GM10248 (cell line): ENCODE results near the gene RARRES2.
"Not testable (repeated sequence)": the region's sequence is repeated elsewhere in the genome, so short reads cannot be mapped to it uniquely, and the experiment has no call there.

Experiments
- CTCF ChIA-PET: fragments of 300-600 bp; sonication (Branson Sonifier 250); formaldehyde crosslinking; extraction: SDS; loops from one replicate; lab custom pipeline; 2021; ENCODE audit warnings: antibody characterized with exemption; lab: Yijun Ruan, JAX
- POLR2A ChIA-PET: fragments of 350-650 bp; sonication (Branson Sonifier 250); formaldehyde crosslinking; extraction: SDS; loops from one replicate; lab custom pipeline; 2020; ENCODE audit warnings: antibody characterized with exemption; lab: Yijun Ruan, JAX
- DNase-seq: peaks from one replicate; pipeline ENCODE4 v3.0.0; 2012; ENCODE audit errors: extremely low spot score
- TF ChIP-seq, protein P1 (sequence below): IDR thresholded peaks from 2 replicates; pipeline ENCODE4 v1.5.1; 2012; ENCODE audit warnings: mild to moderate bottlenecking, low read depth; ENCODE audit errors: extremely low read depth, missing control alignments, control extremely low read depth

The RARRES2 gene

DNA sequence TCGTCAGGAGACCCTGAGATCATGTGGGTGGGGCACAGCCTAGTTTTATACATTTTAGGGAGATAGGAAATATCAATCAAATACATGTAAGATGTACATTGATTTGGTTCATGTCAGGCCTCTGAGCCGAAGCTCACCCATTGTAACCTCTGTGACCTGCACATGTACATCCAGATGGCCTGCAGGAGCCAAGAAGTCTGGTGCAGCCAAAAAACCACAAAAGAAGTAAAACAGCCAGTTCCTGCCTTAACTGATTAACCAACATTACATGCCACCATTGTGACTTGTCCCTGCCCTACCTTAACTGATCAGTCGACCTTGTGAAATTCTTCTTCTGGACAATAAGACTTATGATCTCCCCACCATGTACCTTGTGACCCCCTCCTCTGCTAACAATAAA lies 34.3 kb downstream of the RARRES2 start:
- CTCF ChIA-PET = interaction anchor here (0.7 kb wide), 1 partner anchor 11 kb away, joined by 3 read pairs; no protein-coding TSS in a partner anchor
- POLR2A ChIA-PET = no interaction called here
- DNase-seq = no peak
- TF ChIP-seq, protein P1, sequence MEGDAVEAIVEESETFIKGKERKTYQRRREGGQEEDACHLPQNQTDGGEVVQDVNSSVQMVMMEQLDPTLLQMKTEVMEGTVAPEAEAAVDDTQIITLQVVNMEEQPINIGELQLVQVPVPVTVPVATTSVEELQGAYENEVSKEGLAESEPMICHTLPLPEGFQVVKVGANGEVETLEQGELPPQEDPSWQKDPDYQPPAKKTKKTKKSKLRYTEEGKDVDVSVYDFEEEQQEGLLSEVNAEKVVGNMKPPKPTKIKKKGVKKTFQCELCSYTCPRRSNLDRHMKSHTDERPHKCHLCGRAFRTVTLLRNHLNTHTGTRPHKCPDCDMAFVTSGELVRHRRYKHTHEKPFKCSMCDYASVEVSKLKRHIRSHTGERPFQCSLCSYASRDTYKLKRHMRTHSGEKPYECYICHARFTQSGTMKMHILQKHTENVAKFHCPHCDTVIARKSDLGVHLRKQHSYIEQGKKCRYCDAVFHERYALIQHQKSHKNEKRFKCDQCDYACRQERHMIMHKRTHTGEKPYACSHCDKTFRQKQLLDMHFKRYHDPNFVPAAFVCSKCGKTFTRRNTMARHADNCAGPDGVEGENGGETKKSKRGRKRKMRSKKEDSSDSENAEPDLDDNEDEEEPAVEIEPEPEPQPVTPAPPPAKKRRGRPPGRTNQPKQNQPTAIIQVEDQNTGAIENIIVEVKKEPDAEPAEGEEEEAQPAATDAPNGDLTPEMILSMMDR = no peak

DNA sequence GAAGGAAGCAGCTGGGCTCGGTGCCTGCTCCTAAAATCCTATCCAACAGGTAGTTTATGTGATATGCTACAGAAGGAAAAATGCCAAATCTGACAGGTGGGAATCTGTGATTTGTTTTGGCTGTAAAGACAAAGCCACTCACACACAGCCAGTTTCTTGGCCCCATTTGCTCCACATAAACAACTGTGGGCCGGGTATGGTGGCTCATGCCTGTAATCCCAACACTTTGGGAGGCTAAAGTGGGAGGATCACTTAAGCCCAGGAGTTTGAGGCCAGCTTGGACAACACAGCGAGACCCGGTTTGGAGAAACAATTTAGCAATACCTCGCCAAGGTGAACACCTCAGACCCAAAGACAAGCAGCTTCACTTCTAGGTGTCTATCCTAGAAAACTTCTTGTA lies 35.1 kb downstream of the RARRES2 start:
- CTCF ChIA-PET = interaction anchor here (0.7 kb wide), 1 partner anchor 12 kb away, joined by 3 read pairs; no protein-coding TSS in a partner anchor
- DNase-seq, POLR2A ChIA-PET: not testable (repeated sequence)

DNA sequence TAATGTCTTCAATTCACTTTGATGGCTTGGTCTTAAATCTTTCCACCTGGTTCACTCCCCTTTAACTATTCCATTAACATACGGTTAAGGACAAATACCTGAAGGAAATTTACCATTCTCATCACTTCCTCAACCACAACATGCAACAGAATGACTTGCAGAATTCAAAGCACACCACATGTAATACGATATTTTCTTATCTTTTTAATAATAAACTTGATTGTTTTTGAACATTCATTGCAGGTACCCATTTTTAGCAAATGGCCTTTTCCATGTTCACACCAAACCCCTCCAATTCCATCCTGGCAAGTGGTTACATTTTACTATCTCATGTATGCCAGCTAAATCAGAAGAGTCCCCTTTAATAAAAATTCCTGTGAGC lies 35.5 kb downstream of the RARRES2 start:
- CTCF ChIA-PET, POLR2A ChIA-PET, DNase-seq: not testable (repeated sequence)

DNA sequence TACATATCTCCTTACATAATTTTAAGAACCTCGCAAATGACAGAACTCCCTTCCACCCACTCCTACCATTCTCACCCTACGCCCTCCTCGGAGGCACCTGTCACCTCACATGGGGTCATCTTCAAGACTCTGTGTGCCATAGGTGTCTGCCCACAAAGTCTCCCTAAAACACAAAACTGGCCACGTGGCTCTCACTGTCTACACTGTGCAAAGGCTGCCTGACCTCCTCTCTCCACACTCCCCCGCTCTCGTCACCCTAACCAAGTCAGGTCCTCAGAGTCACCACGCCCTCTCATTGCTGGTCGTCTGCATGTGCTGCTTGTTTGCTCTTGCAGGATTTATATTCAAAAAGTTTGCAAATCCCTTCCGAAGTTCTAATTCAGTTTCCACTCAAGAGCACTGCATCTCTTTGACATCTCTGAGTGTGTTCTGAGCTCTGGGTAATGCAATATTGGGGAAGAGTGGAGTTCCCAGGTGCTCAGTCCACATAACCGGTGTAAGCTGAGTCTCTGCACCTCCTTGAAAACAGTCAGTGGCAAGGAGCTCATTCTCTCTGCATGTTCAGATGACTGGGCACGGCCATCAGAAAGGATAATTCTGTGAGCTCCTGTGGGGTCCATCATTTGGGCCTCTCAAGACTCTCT lies 36.0 kb downstream of the RARRES2 start:
- CTCF ChIA-PET, DNase-seq, POLR2A ChIA-PET: not testable (repeated sequence)

DNA sequence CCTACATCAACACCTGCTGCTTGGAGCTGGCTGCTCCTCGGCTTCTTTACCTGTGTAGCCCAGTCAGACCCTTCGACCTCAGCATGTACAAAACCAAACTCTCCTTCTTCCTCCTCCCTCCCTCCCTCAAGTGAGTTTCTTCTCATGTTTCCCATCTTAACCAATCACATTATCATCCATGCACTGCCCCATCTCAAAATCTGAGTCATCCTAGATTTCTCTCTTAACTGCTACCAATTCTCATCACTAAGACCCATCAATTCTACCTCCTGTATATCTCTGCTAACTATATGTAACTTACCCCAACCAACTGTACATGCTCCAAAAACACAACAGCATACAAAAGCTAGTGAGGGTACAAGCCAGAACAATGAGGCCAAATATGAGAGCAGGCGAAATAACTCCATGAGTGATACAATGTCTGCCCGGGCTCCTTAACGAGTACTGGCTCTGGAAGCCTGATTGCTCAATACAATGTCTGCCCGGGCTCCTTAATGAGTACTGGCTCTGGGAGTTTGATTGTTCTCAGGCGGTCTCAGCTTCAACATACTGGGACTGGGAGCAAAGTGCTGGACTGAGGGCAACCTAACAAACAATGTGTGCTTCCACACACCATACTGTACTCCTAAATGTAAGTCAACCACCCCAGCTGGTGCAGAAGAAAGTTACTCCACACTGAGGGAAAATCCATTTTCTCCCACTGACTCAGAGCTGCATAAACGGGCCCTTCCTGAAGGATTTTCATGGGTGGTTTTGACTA lies 36.8 kb downstream of the RARRES2 start:
- CTCF ChIA-PET, DNase-seq, POLR2A ChIA-PET: not testable (repeated sequence)

DNA sequence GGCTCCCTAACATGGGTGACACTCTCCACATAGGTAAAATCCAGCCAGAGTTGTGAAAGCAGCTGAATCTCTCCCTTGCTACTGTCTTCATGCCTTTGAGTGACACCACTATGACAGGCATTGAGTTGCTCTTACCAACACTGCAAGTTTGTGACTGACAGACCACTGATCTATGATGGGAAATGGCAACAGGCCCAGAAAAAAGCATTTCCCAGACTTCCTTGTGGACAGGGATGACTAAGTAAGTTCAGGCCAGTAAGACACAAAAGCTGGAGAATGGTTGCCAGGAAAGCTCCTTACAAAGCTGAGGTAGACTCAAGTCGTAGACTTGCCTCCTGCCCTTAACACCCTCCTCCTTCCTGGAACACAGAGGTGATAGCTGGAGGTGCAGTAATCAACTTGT lies 38.5 kb downstream of the RARRES2 start:
- POLR2A ChIA-PET, CTCF ChIA-PET: not testable (repeated sequence)

DNA sequence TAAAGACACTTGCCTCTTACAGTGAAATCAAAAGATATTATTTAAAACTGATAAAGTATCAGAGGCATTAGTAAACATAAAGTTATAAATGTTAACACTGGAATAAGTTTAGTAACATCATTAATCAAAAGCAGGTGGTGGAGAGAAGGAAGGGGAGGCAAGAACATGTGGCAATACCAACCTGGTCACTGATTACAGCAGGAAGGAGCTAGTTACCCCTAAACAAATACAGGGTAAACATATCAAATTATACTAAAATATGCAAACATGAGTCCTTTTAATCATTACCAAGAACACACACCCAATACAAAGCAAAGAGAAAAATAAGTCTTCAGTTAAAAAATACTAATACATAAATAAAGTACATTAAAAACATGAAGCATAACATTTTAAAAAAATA lies 43.5 kb downstream of the RARRES2 start:
- CTCF ChIA-PET, DNase-seq, POLR2A ChIA-PET: not testable (repeated sequence)

More for the DNA sequence above, 38.5 kb downstream of the RARRES2 start:
- DNase-seq = not testable (repeated sequence)

DNA sequence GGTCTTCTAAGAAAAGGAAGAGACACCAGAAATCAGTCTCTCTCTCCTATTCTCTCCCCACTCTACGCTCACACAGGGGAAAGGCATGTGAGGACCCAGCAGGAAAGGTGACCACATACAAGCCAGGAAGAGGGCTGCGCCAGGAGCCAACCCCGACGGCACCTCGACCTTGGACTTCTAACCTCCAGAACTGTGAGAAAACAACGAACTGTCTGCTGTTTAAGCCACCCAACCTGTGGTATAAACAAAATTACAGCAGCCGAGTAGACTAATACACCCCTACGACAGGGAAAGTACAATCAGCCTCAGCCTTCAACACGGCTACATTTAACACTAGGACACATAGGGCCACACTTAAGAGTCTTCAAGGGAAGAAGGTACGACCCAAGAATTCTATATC lies 44.6 kb downstream of the RARRES2 start:
- POLR2A ChIA-PET, DNase-seq, CTCF ChIA-PET: not testable (repeated sequence)

DNA sequence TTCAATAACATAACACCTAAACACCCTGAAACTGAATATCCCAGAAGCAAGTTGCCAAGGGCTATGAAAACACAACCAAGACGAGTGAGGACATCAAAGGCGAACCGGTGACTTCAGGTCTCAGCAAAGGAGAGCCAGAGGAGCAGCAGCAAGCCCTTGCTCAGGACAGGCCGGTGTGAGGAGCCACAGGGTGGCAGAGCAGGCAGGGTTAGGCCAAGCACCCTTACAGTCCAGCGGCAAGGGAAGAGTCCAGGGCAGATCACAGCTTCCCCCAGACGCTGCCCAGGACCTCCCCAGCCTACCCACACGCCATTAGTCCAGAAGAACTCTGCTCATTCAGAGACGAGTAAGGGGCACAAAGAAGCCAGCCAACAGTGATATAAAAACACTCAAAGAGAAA lies 45.8 kb downstream of the RARRES2 start:
- CTCF ChIA-PET, DNase-seq, POLR2A ChIA-PET: not testable (repeated sequence)

DNA sequence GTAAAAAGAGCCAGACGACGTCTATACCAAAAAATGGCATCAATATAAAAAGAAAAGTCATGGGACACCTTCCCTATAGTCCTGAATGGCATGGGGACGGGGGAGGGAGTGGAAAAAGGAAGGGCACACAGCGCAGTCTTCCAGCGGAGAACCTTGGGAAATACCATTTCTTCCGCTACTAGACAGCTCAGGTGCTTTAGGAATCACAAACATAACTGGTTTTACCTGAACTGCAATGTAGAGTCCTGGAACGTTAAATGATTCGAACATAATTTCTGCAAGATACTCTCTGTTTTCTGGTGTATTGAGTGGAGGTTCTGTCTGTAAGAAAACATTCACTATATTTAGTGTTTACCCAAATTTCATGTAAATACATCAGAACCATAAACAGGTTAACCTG lies 46.4 kb downstream of the RARRES2 start:
- POLR2A ChIA-PET, CTCF ChIA-PET, DNase-seq: not testable (repeated sequence)

DNA sequence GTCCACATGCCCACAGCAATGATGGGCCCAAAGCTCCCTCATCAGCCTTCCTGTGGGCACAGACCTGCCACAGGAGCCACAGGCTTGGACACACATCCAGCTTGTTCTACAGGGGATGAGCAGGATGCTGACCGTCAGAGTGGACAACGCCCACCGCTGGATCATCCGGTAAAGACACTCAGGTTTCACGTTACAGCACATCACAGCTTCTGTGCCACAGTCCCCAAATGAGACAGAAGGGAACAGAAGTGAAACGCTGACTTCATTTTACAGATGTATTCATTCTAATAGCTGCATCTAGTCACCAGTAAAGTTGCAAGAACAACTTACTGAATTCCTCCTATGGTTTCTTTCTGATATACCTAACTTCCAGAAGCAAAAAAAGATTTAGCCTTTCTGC lies 51.1 kb downstream of the RARRES2 start:
- DNase-seq, CTCF ChIA-PET, POLR2A ChIA-PET: not testable (repeated sequence)

DNA sequence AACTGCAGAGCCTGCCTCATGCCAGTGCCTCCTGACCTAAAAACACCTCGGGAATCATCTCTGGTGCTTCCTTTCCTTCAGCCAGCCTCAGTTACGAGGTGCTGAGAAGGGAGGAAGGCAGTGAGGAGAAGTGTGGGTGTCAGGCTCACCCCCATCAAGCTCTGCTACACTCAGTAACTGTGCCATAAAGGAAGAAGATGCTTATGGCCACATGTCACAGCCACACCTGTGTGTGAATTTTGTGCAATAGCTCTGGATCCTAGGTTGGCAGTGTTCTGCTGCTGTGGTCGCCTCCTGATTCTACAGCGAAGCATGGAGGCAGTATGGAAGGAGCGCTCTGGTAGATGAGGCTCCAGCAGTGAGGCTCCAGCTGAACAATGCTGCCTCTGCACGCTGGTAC lies 52.6 kb downstream of the RARRES2 start:
- POLR2A ChIA-PET, DNase-seq: not testable (repeated sequence)
- CTCF ChIA-PET = interaction anchor here (1.5 kb wide), 1 partner anchor 133 kb away, joined by 3 read pairs; no protein-coding TSS in a partner anchor
